Esophagus muscularis mucosa (tissue), 4 donors: Measurements from ENCODE around the gene PMEL.
"Not testable (repeated sequence)": the region's sequence is repeated elsewhere in the genome, so short reads cannot be mapped to it uniquely, and the experiment has no call there.

ENCODE experiments used
- EP300 ChIP-seq: sonication (generic); formaldehyde crosslinking; IDR thresholded peaks from one replicate; pipeline ENCODE4 v1.6.1; 2017; ENCODE audit warnings: antibody characterized with exemption
- POLR2A ChIP-seq: fragments of 450-650 bp; IDR thresholded peaks from one replicate; pipeline ENCODE4 v1.6.1; 2017; ENCODE audit warnings: antibody characterized with exemption, moderate library complexity, mild to moderate bottlenecking, low read depth
- POLR2AphosphoS5 ChIP-seq, 2 donors: sonication (generic); formaldehyde crosslinking; IDR thresholded peaks; one replicate each; pipeline ENCODE4 v1.6.1; 2017; ENCODE audit warnings: antibody characterized with exemption in 2 of 2
- TF ChIP-seq, protein P1 (sequence below), 3 experiments: fragments of 200-600 bp in 2 of 3; fragments of 450-650 bp in 1 of 3; sonication (generic) in 2 of 3; IDR thresholded peaks; one replicate each; pipeline ENCODE4 v1.5.1; 2017 to 2019; ENCODE audit warnings: antibody characterized with exemption in 3 of 3, mild to moderate bottlenecking in 2 of 3, moderate library complexity in 1 of 3

DNA sequence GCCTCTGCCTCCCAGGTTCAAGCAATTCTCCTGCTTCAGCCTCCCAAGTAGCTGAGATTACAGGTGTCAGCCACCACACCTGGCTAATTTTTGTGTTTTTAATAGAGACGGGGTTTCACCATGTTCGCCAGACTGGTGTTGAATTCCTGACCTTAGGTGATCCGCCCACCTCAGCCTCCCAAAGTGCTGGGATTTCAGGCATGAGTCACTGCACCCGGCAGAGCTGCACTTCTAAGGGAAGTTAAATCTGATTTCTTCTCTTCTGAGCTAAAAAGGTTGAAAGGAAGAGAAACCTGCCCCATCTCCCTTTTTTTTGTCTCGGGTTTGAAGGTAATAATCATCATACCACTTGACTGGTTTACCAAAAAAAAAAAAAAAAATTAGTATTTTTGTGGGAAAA lies 16.0 kb upstream of the PMEL start:
- TF ChIP-seq, protein P1, sequence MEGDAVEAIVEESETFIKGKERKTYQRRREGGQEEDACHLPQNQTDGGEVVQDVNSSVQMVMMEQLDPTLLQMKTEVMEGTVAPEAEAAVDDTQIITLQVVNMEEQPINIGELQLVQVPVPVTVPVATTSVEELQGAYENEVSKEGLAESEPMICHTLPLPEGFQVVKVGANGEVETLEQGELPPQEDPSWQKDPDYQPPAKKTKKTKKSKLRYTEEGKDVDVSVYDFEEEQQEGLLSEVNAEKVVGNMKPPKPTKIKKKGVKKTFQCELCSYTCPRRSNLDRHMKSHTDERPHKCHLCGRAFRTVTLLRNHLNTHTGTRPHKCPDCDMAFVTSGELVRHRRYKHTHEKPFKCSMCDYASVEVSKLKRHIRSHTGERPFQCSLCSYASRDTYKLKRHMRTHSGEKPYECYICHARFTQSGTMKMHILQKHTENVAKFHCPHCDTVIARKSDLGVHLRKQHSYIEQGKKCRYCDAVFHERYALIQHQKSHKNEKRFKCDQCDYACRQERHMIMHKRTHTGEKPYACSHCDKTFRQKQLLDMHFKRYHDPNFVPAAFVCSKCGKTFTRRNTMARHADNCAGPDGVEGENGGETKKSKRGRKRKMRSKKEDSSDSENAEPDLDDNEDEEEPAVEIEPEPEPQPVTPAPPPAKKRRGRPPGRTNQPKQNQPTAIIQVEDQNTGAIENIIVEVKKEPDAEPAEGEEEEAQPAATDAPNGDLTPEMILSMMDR (IDR thresholded peaks at IDR 0.05), result not testable (repeated sequence)
- not testable (repeated sequence) for TF ChIP-seq POLR2AphosphoS5 (IDR thresholded peaks at IDR 0.05); EP300; POLR2A
